Measurements from ENCODE around the gene GABRE. TPM values are rescaled to one million over a fixed set of nuclear protein-coding genes. Genes with fewer than 3 reads are reported as not detected.

The GABRE gene
- total RNA-seq, 1 experiment from 2014 or later, result 19.3 TPM

GRCh38 chrX:151962034-151962433, 12.4 kb downstream of the GABRE start:
- intact Hi-C loops (cut with micrococcal nuclease), result no loop called here
- POLR2A ChIA-PET, result interaction anchor here (0.9 kb wide), 1 partner anchor 12 kb away, joined by 4 read pairs; the partner anchor contains the start of gene GABRE
- TF ChIP-seq CTCF (IDR thresholded peaks at IDR 0.05; ENCODE audit: unreplicated experiment), result no peak
- no peaks in the 10 kb centered on the region for H3K4me1 Mint-ChIP-seq (ENCODE audit: insufficient read depth, unreplicated experiment)
- no TSS peak for BruUV-seq (replicated peaks)
- no peak for DNase-seq (ENCODE audit: unreplicated experiment)
- H3K27ac Mint-ChIP-seq (ENCODE audit: low read depth, unreplicated experiment), result no peak overlapping the region
- peaks cover 49% of the 10 kb centered on the region for H3K36me3 Mint-ChIP-seq (ENCODE audit: insufficient read depth, unreplicated experiment)
- H3K27me3 Mint-ChIP-seq (ENCODE audit: insufficient read depth, unreplicated experiment), result no peaks in the 10 kb centered on the region
- peaks cover 8% of the 10 kb centered on the region for H3K9me3 Mint-ChIP-seq (ENCODE audit: unreplicated experiment)
- CTCF ChIA-PET, result interaction anchor here (0.6 kb wide), 1 partner anchor 674 kb away, joined by 3 read pairs; no protein-coding TSS in a partner anchor
- H3K4me3 Mint-ChIP-seq (ENCODE audit: unreplicated experiment), result no peak overlapping the region

DNA sequence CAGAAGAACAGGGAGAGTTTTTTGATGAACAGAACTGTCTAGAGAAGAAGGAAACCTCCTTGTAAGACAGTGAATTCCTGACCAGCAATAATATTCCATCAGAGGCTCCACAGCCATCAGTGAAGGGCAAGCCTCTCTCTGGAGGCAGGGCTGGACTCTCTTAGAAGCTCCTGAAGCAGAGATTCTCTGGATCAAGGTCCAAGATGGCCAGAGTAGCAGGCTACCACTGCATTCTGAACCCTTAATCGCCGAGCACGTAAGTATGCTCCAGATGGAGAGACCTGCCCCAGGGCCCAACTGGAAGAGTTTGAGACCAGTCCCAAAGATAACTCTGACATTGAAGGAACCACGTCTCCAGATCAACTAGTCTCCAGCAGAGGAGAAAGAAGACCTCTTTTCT, 16.4 kb downstream of the GABRE start:
- CTCF ChIA-PET, result no interaction called here
- intact Hi-C loops (cut with micrococcal nuclease), result no loop called here
- TF ChIP-seq CTCF (IDR thresholded peaks at IDR 0.05; ENCODE audit: unreplicated experiment), result no peak
- H3K4me1 Mint-ChIP-seq (ENCODE audit: insufficient read depth, unreplicated experiment), result no peaks in the 10 kb centered on the region
- no peak for DNase-seq (ENCODE audit: unreplicated experiment)
- POLR2A ChIA-PET, result no interaction called here
- peaks cover 45% of the 10 kb centered on the region for H3K36me3 Mint-ChIP-seq (ENCODE audit: insufficient read depth, unreplicated experiment)
- BruUV-seq (replicated peaks), result no TSS peak
- H3K9me3 Mint-ChIP-seq (ENCODE audit: unreplicated experiment), result peaks cover 8% of the 10 kb centered on the region
- no peak overlapping the region for H3K4me3 Mint-ChIP-seq (ENCODE audit: unreplicated experiment)
- no peaks in the 10 kb centered on the region for H3K27me3 Mint-ChIP-seq (ENCODE audit: insufficient read depth, unreplicated experiment)
- no peak overlapping the region for H3K27ac Mint-ChIP-seq (ENCODE audit: low read depth, unreplicated experiment)

- no peak overlapping the region for H3K4me3 Mint-ChIP-seq (ENCODE audit: unreplicated experiment)
- peaks cover 13% of the 10 kb centered on the region for H3K9me3 Mint-ChIP-seq (ENCODE audit: unreplicated experiment)
Measured at GRCh38 chrX:151954730-151955129, 19.7 kb downstream of the GABRE start.

GRCh38 chrX:151938172-151938571, 36.3 kb downstream of the GABRE start:
- Mint-ChIP-seq H3K27me3 (ENCODE audit: insufficient read depth, unreplicated experiment) (no peaks in the 10 kb centered on the region), H3K9me3 (ENCODE audit: unreplicated experiment) (peaks cover 14% of the 10 kb centered on the region), H3K27ac (ENCODE audit: low read depth, unreplicated experiment) (no peak overlapping the region), H3K4me3 (ENCODE audit: unreplicated experiment) (no peak overlapping the region), H3K36me3 (ENCODE audit: insufficient read depth, unreplicated experiment) (no peaks in the 10 kb centered on the region), H3K4me1 (ENCODE audit: insufficient read depth, unreplicated experiment) (no peaks in the 10 kb centered on the region)
- TF ChIP-seq CTCF (IDR thresholded peaks at IDR 0.05; ENCODE audit: unreplicated experiment), result no peak
- peak; percentile 14 for DNase-seq (ENCODE audit: unreplicated experiment)
- ChIA-PET CTCF (no interaction called here), POLR2A (no interaction called here)
- no TSS peak for BruUV-seq (replicated peaks)
- intact Hi-C loops (cut with micrococcal nuclease), result no loop called here

More at GRCh38 chrX:151954730-151955129, 19.7 kb downstream of the GABRE start:
- Mint-ChIP-seq H3K27ac (ENCODE audit: low read depth, unreplicated experiment) (no peak overlapping the region), H3K27me3 (ENCODE audit: insufficient read depth, unreplicated experiment) (no peaks in the 10 kb centered on the region), H3K4me1 (ENCODE audit: insufficient read depth, unreplicated experiment) (no peaks in the 10 kb centered on the region), H3K36me3 (ENCODE audit: insufficient read depth, unreplicated experiment) (peaks cover 24% of the 10 kb centered on the region)
- TF ChIP-seq CTCF (IDR thresholded peaks at IDR 0.05; ENCODE audit: unreplicated experiment), result no peak
- intact Hi-C loops (cut with micrococcal nuclease), result no loop called here
- ChIA-PET CTCF (no interaction called here), POLR2A (no interaction called here)
- BruUV-seq (replicated peaks), result no TSS peak
- DNase-seq (ENCODE audit: unreplicated experiment), result no peak

All from MCF 10A (cell line).